Vagina (tissue), 2 donors: ENCODE measurements around the gene GNS. TPM values are rescaled to one million over a fixed set of nuclear protein-coding genes. Genes with fewer than 3 reads are reported as not detected.

Experiments used
- DNase-seq, 2 donors: peaks; one replicate each; pipeline ENCODE4 v3.0.0-alpha.2; 2017; ENCODE audit errors: extremely low spot score in 2 of 2
- H3K27ac ChIP-seq: fragments of 200-600 bp; sonication (generic); one replicate; pipeline ENCODE4 v1.5.1; 2019
- H3K27me3 ChIP-seq: fragments of 200-600 bp; sonication (generic); one replicate; pipeline ENCODE4 v1.5.1; 2019
- H3K36me3 ChIP-seq, 2 donors: fragments of 200-600 bp; sonication (generic); one replicate each; pipeline ENCODE4 v1.5.1; 2017 to 2019
- H3K4me1 ChIP-seq: fragments of 200-600 bp; sonication (generic); one replicate; pipeline ENCODE4 v1.5.1; 2019
- H3K4me3 ChIP-seq, 2 donors: fragments of 200-600 bp; sonication (generic); 1 replicate in 1 of 2; 2 replicates in 1 of 2; pipeline ENCODE4 v1.5.1; 2016 to 2019
- H3K9me3 ChIP-seq: fragments of 200-600 bp; sonication (generic); one replicate; pipeline ENCODE4 v1.5.1; 2019
- POLR2A ChIP-seq, 2 donors: fragments of 450-650 bp; IDR thresholded peaks; one replicate each; pipeline ENCODE4 v1.6.1; 2017; ENCODE audit warnings: antibody characterized with exemption in 2 of 2, mild to moderate bottlenecking in 2 of 2, moderate library complexity in 2 of 2
- POLR2AphosphoS5 ChIP-seq, 2 donors: sonication (generic); formaldehyde crosslinking; IDR thresholded peaks; one replicate each; pipeline ENCODE4 v1.9.0; 2017; ENCODE audit warnings: antibody characterized with exemption in 2 of 2, mild to moderate bottlenecking in 2 of 2, low read depth in 1 of 2; ENCODE audit not compliant: insufficient read depth in 1 of 2
- intact Hi-C: fragments of 100-400 bp; cut with DNase I; formaldehyde crosslinking; loops from one replicate; pipeline ENCODE4 v1.15.1; 2023
- total RNA-seq: library from RNA; depleted of rRNA; stranded (reverse); fragments of >200 nt; gene quantifications from one replicate; pipeline ENCODE4 v1.2.3, GENCODE V29; 2016
- TF ChIP-seq, protein P1 (sequence below), 3 experiments: fragments of 450-650 bp in 2 of 3; fragments of 200-600 bp in 1 of 3; sonication (generic) in 1 of 3; IDR thresholded peaks; one replicate each; pipeline ENCODE4 v1.5.1; 2017 to 2019; ENCODE audit warnings: antibody characterized with exemption in 3 of 3, mild to moderate bottlenecking in 2 of 3, moderate library complexity in 2 of 3

Gene GNS
- total RNA-seq, 1 donor from 2014 or later: 51.1 TPM

DNA sequence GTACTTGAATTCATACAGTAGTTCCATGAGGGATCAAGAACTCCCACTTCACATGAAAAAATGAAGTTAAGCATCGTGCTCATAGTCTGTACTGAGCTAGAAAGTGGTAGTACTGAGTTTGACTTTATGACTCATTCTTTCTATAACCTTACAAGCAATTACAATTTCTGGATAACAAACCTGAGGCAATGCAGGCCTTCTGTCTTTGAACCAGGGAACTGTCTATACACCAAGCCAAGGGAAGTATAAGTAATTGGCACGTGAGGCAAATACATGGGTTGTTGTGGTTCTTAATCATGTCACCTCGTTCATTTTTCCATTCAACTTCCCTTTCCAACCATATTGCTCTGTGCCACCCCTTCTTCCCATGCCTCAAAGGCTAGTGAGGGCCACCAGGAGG lies 16.8 kb downstream of the GNS start:
- DNase-seq: no peak
- no peaks in the 10 kb centered on the region for H3K27me3 ChIP-seq
- no peak overlapping the region for H3K4me3 ChIP-seq
- H3K9me3 ChIP-seq: no peaks in the 10 kb centered on the region
- peaks cover 0 to 71% of the 10 kb centered on the region in 2 donors for H3K36me3 ChIP-seq
- H3K4me1 ChIP-seq: no peaks in the 10 kb centered on the region
- intact Hi-C loops: no loop called here
- TF ChIP-seq, protein P1, sequence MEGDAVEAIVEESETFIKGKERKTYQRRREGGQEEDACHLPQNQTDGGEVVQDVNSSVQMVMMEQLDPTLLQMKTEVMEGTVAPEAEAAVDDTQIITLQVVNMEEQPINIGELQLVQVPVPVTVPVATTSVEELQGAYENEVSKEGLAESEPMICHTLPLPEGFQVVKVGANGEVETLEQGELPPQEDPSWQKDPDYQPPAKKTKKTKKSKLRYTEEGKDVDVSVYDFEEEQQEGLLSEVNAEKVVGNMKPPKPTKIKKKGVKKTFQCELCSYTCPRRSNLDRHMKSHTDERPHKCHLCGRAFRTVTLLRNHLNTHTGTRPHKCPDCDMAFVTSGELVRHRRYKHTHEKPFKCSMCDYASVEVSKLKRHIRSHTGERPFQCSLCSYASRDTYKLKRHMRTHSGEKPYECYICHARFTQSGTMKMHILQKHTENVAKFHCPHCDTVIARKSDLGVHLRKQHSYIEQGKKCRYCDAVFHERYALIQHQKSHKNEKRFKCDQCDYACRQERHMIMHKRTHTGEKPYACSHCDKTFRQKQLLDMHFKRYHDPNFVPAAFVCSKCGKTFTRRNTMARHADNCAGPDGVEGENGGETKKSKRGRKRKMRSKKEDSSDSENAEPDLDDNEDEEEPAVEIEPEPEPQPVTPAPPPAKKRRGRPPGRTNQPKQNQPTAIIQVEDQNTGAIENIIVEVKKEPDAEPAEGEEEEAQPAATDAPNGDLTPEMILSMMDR (IDR thresholded peaks at IDR 0.05): no peak
- TF ChIP-seq POLR2AphosphoS5 (IDR thresholded peaks at IDR 0.05; ENCODE audit: insufficient read depth in 1 of 2, low read depth in 1 of 2) (no peak), POLR2A (IDR thresholded peaks at IDR 0.05) (no peak)
- no peak overlapping the region for H3K27ac ChIP-seq

DNA sequence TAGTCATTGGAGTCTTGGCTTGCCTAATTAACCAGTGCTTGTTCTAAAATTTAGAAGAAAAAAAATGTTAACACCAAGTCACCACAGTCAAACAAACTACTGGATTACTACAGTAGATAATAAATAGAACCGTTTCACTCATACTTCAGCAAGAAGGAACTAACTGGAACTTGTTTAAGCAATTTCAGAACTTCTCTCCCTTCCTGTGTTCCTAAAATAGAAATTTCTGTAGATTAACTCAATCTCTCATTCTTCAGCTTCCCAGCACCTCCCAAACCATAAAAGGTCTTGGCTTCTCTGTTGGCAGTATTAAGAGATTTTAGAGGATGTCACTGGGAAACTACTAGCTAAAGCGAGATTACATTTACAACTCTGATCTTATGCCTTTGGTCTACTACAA lies 18.6 kb downstream of the GNS start:
- no peak overlapping the region for H3K27ac ChIP-seq
- intact Hi-C loops: no loop called here

DNA sequence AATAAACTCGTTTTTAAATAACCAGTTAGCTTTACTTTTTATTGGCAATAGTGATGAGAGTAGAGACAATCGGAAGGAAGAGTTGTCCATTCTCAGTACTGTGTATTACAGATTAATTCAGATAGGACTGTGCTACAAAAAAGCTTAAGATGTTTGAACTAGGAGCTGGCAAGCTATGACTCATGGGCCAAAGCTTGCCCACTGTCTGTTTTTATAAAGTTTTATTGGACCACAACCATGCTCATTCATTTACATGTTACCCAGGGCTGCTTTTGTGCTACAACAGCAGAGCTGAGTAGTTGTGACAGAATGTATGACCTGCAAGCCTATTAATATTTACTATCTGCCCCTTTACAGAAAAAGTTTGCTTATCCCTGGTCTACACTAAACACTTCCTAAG lies 19.4 kb downstream of the GNS start:
- H3K9me3 ChIP-seq: no peaks in the 10 kb centered on the region
- H3K27ac ChIP-seq: no peak overlapping the region
- no peak for TF ChIP-seq POLR2AphosphoS5 (IDR thresholded peaks at IDR 0.05; ENCODE audit: insufficient read depth in 1 of 2, low read depth in 1 of 2)
- TF ChIP-seq POLR2A (IDR thresholded peaks at IDR 0.05): no peak
- TF ChIP-seq, protein P1 (IDR thresholded peaks at IDR 0.05): no peak
- no peak for DNase-seq
- no peak overlapping the region for H3K4me3 ChIP-seq
- intact Hi-C loops: no loop called here
- H3K4me1 ChIP-seq: no peaks in the 10 kb centered on the region
- peaks cover 0 to 81% of the 10 kb centered on the region in 2 donors for H3K36me3 ChIP-seq
- no peaks in the 10 kb centered on the region for H3K27me3 ChIP-seq

More for the DNA sequence above, 18.6 kb downstream of the GNS start:
- H3K27me3 ChIP-seq: no peaks in the 10 kb centered on the region
- H3K4me1 ChIP-seq: no peaks in the 10 kb centered on the region
- no peaks in the 10 kb centered on the region for H3K9me3 ChIP-seq
- TF ChIP-seq, protein P1 (IDR thresholded peaks at IDR 0.05): no peak
- TF ChIP-seq POLR2A (IDR thresholded peaks at IDR 0.05) (no peak), POLR2AphosphoS5 (IDR thresholded peaks at IDR 0.05; ENCODE audit: insufficient read depth in 1 of 2, low read depth in 1 of 2) (no peak)
- H3K4me3 ChIP-seq: no peak overlapping the region
- no peak for DNase-seq
- H3K36me3 ChIP-seq: peaks cover 0 to 83% of the 10 kb centered on the region in 2 donors

DNA sequence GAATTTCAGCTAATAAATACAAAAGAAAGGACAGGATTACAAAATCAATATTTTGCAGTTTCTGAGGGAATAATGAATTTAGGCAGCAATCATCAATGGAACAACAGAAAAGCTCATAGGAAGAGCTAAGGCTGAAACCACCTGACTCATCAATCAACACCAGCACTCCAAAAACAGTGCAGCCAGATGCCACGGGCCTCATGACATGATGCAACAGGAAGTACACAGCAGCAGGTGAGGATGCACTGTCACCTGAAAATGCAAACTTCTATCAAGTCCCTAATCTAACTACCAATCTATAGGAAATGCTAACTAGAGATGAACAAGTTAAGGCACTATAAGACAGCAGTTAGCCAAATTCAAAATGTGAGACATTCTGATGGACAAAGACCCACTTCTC lies 21.7 kb downstream of the GNS start:
- Histone ChIP-seq H3K36me3 (peaks cover 0 to 70% of the 10 kb centered on the region in 2 donors), H3K27me3 (no peaks in the 10 kb centered on the region)
- intact Hi-C loops: no loop called here

DNA sequence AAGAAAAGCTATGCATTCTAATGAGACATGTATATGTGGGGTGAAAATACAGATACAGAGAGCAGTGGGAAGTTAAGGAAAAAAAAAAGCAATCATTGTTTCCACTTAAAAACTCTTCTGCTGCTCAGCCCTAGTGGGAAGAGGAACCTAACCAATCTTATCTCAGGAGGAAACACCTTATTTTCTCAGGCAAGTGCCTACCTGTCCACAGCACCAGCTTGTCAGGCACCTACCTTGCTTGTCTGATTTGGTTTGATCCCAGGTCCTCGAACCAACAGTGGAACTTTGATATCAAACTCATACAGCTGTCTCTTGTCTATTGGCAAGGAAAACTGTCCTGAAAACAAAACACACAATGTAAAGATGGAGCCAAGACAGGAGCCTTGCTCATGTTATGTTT lies 22.4 kb downstream of the GNS start:
- Histone ChIP-seq H3K4me1 (no peaks in the 10 kb centered on the region), H3K27me3 (no peaks in the 10 kb centered on the region), H3K9me3 (no peaks in the 10 kb centered on the region), H3K4me3 (no peak overlapping the region), H3K27ac (no peak overlapping the region), H3K36me3 (peaks cover 0 to 62% of the 10 kb centered on the region in 2 donors)
- TF ChIP-seq POLR2AphosphoS5 (IDR thresholded peaks at IDR 0.05; ENCODE audit: insufficient read depth in 1 of 2, low read depth in 1 of 2) (no peak), POLR2A (IDR thresholded peaks at IDR 0.05) (no peak)
- TF ChIP-seq, protein P1 (IDR thresholded peaks at IDR 0.05): no peak
- intact Hi-C loops: no loop called here
- no peak for DNase-seq

More for the DNA sequence above, 21.7 kb downstream of the GNS start:
- H3K27ac ChIP-seq: no peak overlapping the region
- no peak overlapping the region for H3K4me3 ChIP-seq
- no peaks in the 10 kb centered on the region for H3K4me1 ChIP-seq
- no peaks in the 10 kb centered on the region for H3K9me3 ChIP-seq
- no peak for DNase-seq
- no peak for TF ChIP-seq POLR2AphosphoS5 (IDR thresholded peaks at IDR 0.05; ENCODE audit: insufficient read depth in 1 of 2, low read depth in 1 of 2)
- TF ChIP-seq, protein P1 (IDR thresholded peaks at IDR 0.05): no peak
- no peak for TF ChIP-seq POLR2A (IDR thresholded peaks at IDR 0.05)
